Progenitor cell of endocrine pancreas (in vitro differentiated cells): ENCODE measurements around the gene ARHGEF11. TPM values are rescaled to one million over a fixed set of nuclear protein-coding genes. Genes with fewer than 3 reads are reported as not detected.

Source experiments
- DNase-seq: peaks from one replicate; pipeline ENCODE4 v3.0.0; 2021; ENCODE audit warnings: low spot score; ENCODE audit not compliant: unreplicated experiment
- H3K27ac Mint-ChIP-seq: 2 replicates; pipeline ENCODE4 v1.8.0; 2021; ENCODE audit warnings: mild to moderate bottlenecking, moderate library complexity, mixed read lengths
- H3K27me3 Mint-ChIP-seq: 2 replicates; pipeline ENCODE4 v1.8.0; 2021; ENCODE audit warnings: mixed read lengths
- H3K36me3 Mint-ChIP-seq: 2 replicates; pipeline ENCODE4 v1.8.0; 2022; ENCODE audit warnings: mixed read lengths; ENCODE audit not compliant: insufficient read depth
- H3K4me1 Mint-ChIP-seq: 2 replicates; pipeline ENCODE4 v1.8.0; 2021; ENCODE audit warnings: low read depth, mixed read lengths
- H3K4me3 Mint-ChIP-seq: 2 replicates; pipeline ENCODE4 v1.8.0; 2021; ENCODE audit warnings: low read depth, mild to moderate bottlenecking, moderate library complexity, mixed read lengths
- H3K9me3 Mint-ChIP-seq: 2 replicates; pipeline ENCODE4 v1.8.0; 2021; ENCODE audit warnings: low read depth, mixed read lengths
- total RNA-seq: library from RNA; stranded (reverse); gene quantifications from 2 replicates; pipeline ENCODE4 v1.2.1, GENCODE V29; 2021
- TF ChIP-seq, protein P1 (sequence below): fragments of 200-600 bp; sonication (generic); IDR thresholded peaks from one replicate; pipeline ENCODE4 v1.5.0; 2021; ENCODE audit warnings: antibody characterized with exemption, mild to moderate bottlenecking; ENCODE audit not compliant: unreplicated experiment

ARHGEF11 gene
- total RNA-seq, 1 donor from 2014 or later = 56.7 TPM

DNA sequence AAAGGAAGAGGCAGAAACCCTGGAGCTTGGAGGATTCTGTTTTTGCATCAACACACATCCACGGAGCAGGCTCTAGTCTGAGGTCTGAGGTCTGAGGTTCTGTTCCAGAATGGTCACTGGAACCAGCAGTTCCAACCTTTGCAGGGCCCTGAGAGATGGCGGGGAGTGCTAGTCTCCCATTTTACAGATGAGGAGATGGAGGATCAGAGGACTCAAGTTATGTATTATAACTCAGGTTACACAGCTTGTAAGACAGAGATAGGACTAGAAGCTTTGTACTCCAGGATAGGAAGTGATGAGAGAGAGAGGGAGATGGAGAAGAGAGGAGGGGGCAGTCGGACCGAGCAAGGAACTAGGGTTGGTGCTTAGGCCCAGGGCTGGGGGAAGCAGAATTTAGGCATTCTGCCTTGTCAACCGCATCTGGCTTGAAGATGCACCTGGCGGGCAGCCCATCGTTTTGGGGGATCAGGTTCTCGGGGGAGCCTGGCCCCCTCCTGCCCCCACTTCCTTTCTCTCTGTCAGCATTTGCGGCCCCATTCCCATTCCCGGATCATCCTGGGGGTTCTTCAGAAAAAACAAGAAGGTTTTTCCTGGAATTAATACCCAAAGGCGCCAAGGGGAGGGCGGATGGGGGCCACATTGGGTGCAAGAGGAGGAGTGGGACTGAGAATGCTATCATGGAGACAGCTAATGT lies 146.4 kb downstream of the ARHGEF11 start:
- no peak for DNase-seq
- Mint-ChIP-seq H3K9me3 (no peaks in the 10 kb centered on the region), H3K4me1 (peaks cover 4% of the 10 kb centered on the region), H3K27me3 (peaks cover 82% of the 10 kb centered on the region), H3K36me3 (no peaks in the 10 kb centered on the region), H3K4me3 (no peak overlapping the region), H3K27ac (no peak overlapping the region)
- TF ChIP-seq, protein P1, sequence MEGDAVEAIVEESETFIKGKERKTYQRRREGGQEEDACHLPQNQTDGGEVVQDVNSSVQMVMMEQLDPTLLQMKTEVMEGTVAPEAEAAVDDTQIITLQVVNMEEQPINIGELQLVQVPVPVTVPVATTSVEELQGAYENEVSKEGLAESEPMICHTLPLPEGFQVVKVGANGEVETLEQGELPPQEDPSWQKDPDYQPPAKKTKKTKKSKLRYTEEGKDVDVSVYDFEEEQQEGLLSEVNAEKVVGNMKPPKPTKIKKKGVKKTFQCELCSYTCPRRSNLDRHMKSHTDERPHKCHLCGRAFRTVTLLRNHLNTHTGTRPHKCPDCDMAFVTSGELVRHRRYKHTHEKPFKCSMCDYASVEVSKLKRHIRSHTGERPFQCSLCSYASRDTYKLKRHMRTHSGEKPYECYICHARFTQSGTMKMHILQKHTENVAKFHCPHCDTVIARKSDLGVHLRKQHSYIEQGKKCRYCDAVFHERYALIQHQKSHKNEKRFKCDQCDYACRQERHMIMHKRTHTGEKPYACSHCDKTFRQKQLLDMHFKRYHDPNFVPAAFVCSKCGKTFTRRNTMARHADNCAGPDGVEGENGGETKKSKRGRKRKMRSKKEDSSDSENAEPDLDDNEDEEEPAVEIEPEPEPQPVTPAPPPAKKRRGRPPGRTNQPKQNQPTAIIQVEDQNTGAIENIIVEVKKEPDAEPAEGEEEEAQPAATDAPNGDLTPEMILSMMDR = no peak

DNA sequence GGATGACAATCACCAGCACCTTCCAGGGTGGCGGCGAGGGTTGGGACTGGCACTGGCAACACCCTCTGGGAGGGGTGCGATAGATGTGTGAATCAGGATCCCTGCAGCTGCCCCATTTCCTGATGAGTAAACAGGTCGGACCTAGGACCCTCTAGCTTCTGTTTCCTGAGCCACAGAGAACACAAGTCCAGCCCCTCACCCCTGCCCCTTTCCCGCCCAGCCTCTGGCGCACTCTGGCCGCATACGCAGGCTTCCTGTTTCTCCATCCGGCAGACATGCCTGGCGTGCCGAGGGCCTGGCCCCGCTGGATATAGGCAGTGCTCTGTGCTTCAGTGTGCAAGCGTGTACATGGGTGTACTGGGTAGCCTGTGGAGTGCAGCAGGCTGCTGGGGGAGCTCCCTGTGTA lies 147.4 kb downstream of the ARHGEF11 start:
- peaks cover 4% of the 10 kb centered on the region for H3K4me1 Mint-ChIP-seq
- H3K4me3 Mint-ChIP-seq = no peak overlapping the region
- no peaks in the 10 kb centered on the region for H3K36me3 Mint-ChIP-seq
- TF ChIP-seq, protein P1 = no peak
- no peaks in the 10 kb centered on the region for H3K9me3 Mint-ChIP-seq
- DNase-seq = no peak
- no peak overlapping the region for H3K27ac Mint-ChIP-seq
- H3K27me3 Mint-ChIP-seq = peaks cover 78% of the 10 kb centered on the region

DNA sequence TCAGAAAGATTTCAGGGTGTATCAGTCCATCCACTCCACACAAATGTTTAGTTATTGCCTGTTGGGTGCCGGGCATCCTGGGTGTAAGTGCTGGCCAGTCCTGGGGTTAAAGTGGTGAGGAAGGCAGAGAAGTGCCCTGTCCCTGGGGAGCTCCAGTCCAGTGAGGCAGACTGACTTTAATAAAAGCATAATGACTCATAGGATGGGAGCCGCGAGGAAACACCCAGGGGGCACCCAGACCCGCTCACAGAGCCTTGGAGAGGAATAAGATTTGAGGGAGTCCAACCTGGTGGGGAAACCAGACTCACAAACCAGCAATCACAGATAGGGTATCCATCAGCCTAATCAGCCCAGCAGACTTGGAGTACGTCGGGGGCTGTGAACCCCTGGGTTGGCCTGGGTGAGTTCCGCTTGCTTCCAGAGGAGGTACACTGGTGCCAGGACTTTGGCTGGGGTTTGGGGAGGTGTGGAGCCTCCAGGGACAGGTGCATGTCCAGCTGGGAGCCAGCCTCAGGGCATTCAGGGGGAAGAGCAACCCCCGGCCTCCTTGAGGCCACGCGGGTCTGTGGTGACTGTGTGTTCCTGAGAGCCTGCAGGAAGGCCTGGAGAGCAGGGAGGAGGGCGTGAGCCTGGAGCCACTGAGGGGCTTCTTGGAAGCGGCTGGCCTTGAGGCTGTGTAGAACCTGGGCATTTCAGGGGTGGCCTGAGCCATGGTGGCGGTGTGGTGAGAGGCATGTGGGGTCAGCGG lies 148.3 kb downstream of the ARHGEF11 start:
- H3K36me3 Mint-ChIP-seq = no peaks in the 10 kb centered on the region
- DNase-seq = no peak
- peaks cover 82% of the 10 kb centered on the region for H3K27me3 Mint-ChIP-seq
- H3K4me3 Mint-ChIP-seq = no peak overlapping the region
- no peak overlapping the region for H3K27ac Mint-ChIP-seq
- H3K9me3 Mint-ChIP-seq = no peaks in the 10 kb centered on the region
- TF ChIP-seq, protein P1 = no peak
- H3K4me1 Mint-ChIP-seq = peaks cover 4% of the 10 kb centered on the region

DNA sequence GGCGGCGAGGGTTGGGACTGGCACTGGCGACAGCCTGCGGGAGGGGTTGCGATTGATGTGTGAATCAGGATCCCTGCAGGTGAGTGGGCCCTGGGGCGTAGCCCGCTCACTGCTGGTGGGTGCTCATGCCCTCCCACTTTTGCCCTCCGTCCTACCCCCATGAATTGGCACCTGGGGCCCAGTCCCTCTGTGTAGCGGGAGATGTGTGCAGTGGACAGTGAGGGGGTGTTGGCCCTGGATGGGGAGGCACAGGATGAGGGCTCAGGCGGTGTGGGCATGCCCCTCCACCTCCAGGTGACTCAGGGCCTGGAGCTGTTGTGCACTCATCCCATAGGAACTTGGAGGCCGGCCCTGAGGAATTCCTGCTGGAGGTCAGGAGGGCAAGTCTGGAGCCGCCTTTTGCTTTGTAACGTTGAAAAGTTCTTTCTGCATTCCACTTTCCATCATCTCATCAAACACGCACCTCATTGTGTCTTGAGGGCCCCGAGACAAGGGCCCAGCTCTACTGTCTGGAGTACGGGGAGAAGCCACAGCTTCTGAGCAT lies 149.0 kb downstream of the ARHGEF11 start:
- H3K4me1 Mint-ChIP-seq = peaks cover 4% of the 10 kb centered on the region
- no peaks in the 10 kb centered on the region for H3K9me3 Mint-ChIP-seq
- DNase-seq = no peak
- H3K4me3 Mint-ChIP-seq = no peak overlapping the region
- TF ChIP-seq, protein P1 = no peak
- H3K27ac Mint-ChIP-seq = no peak overlapping the region
- no peaks in the 10 kb centered on the region for H3K36me3 Mint-ChIP-seq
- peaks cover 83% of the 10 kb centered on the region for H3K27me3 Mint-ChIP-seq

DNA sequence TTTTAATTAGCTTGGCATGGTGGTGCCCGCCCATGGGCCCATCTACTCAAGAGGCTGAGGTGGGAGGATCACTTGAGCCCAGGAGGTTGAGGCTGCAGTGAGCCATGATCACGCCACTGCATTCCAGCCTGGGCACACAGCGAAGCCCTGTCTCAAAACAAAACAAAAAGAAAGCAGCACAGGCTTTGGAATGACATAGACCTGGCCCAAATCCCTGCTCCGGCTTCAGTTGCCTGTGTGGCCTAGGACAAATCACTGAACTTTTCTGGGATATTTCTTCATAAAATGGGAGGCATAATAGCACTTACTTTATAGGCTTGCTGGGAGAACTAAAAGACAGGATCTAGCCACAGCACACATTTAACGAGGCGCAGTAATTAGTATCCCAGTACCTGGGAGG lies 149.6 kb downstream of the ARHGEF11 start:
- TF ChIP-seq, protein P1 = no peak
- Mint-ChIP-seq H3K4me1 (peaks cover 4% of the 10 kb centered on the region), H3K4me3 (no peak overlapping the region), H3K27me3 (peaks cover 84% of the 10 kb centered on the region), H3K36me3 (no peaks in the 10 kb centered on the region), H3K27ac (no peak overlapping the region), H3K9me3 (no peaks in the 10 kb centered on the region)
- no peak for DNase-seq
